GM21390 (cell line): Measurements from ENCODE around the gene HK1.
A peak's percentile ranks its signal among the peaks of the same experiment; 100 is the strongest.

Source experiments
- ATAC-seq: cut with Tn5 transposase; IDR thresholded peaks from one replicate; pipeline ENCODE4 v1.9.1; 2021; ENCODE audit not compliant: unreplicated experiment

HK1 gene

DNA sequence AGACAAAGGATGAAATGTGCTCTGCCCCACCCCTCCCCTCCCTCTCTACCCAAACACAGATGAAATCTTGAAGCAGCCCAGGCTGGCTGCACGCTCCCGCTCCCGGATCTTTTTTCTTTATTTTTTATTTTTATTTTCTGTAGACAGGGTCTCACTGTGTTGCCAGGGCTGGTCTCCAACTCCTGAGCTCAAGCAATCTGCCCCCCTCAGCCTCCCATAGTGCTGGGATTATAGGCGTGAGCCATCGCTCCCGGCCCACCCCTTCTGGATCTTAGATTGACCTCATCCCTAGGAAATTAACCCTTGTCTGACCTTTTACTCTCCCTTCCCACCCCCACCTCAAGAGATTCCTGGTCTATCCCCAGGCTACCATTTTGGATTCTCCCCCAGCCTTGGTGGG is 124.1 kb downstream of the HK1 start:
- ATAC-seq, result no peak

DNA sequence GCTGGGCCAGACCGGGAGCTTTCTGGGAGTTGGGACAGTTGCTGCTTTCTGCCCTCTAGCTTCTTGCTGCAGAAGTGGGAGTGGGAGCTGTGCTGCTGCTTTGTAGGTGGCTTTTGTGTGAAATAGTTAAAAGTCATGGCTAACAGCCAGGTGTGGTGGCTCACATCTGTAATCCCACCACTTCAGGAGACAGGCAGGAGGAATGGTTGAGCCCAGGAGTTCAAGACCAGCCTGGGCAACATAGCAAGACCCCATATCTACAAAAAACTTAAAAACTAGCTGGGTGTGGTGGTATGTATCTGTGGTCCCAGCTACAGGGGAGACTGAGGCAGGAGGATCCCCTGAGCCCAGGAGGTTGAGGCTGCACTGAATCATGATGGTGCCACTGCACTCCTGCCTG is 124.8 kb downstream of the HK1 start:
- no peak for ATAC-seq

DNA sequence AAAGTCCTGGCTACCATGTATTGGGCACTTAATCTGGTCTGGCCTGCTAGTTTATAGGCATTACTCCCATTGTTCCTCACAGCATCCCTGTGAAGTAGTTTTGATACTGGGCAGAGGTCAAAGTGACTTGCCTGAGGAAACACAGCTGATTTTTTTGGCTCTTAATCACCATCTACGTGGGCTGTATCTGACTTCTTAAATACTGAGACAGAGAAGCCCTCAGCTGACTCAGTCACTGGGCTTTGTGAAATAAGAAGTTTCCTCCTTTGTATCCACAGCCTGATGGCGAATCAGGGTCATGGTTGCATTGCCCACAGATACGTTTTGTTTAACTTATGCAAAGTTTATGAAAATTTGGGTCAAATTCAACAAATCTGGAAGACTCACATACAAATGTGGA is 125.2 kb downstream of the HK1 start:
- no peak for ATAC-seq

DNA sequence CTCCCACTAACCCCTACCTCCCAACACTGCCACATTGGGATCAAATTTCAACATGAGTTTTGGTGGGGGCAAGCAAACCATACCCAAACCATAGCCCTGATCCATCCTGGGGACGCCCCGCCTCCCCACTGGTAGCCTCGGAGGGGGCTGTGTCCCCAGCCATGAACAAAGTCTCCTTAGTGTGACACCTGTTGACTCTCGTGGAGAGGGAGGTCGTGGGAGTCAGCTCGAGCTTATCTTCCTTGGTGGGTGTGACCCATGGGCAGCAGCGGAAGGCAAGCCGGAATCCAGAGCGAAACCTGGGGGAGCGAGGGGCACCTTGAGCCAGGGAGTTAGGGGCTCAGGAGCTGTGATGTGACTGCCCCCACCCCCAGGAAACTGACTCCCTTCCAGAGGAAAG is 126.5 kb downstream of the HK1 start:
- no peak for ATAC-seq

DNA sequence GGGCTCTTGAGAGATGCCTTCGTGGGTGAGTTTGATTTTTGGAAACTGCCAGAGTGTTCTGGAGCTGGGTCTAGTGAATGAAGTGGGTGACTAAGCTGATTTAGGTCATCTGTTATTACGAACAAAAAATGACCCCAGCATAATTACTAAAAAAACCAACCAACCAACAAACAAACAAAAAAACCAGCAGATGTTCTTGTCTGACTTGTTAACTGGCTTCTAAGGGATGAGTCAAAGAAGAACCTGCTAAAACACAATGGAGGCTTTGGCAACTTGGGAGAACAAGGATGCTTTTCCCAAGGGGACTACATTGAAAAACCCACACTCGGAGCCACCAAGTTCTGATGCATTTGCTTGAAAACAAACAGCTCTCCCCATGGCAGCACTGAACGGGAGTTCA is 126.9 kb downstream of the HK1 start:
- ATAC-seq, result no peak

DNA sequence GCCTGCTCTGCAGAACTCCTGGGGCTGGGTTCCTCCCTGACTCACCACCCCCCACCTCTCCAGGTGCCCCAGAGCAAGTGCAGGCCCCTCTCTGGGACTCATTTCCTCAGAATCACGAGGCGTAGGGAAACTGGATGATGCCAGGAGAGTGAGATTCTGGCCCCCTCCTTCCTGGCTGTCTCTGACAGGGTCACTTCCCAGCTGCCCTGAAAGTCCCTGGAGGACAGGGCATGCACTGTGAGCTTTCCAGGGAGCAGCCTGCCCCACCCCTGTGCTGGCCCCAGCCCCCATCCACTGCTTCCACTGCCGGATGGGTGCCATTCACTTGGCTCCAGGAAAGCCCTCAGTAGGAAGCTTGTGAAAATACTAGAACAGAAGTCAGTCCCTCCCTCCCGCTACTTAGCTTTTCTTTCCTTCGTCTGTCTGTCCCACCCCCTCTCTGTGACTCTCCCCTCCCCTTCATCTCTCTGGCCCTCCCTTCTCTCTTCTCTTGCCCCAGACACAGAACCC is 128.1 kb downstream of the HK1 start:
- no peak for ATAC-seq

DNA sequence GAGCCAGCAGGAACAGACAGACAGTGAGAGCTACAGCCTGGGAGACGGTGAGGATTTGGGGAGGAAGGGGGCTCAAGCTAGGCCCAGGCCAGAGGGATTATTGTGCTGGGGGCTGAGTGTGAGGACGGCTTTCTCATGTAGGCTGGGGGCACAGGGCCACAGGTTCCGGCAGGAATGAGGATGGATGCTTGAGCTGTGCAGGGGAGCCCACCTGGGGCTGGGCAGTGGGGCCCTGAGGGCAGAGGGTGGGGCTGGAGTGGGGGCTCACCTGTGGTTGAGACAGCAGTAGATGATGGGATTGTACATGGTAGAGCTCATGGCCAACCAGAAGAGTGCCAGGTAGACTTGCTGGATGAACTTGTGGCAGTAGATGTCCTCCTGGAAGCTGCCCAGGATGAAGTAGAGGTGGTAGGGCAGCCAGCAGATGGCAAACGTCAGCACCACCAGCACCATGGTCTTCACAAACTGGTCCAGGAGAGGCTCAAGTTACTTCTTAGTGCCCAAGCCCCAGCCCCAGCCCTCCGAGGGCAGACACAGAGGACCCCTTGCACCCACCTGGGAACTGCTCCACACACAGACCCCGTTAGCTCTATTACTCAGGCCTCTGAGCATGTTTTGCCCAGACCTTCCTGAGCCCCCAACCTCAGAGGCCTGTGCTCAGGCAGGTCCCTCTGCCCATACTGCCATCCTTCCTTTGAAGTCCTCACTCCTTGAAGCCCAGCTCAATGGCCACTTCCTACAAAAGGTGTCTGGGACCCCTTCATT is 128.7 kb downstream of the HK1 start:
- ATAC-seq, result no peak

DNA sequence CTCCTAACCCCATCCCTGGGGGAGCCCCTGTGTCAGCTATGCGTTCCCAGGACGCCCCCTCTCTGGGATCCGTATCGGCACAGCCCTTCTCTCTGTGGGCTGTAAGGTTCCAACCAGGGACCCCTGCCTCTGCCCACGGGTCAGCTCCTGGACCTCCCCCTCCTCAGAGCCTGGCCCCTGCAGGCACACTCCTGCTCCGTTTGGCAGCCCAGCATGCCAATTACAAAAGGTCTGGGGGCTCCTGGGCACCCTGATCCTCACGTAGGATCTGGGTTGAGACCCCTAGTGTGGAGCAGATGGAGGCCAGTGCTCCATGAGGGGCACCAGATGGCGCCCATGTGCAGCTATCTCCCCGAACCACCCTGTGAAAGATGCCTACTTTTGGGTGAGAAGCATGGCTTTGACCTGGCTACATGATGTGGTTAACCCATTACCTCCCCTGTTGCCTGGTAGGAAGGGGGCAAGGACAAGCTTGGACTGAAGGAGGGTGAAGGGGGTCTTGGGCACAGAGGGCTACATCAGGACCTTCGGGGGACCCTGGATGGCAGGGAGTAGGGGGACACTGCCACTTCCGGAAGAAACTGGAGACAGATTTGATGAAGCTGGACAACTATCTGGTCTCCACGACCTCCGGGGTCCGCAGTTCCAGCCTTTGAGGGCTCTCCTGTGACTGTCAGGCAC is 129.5 kb downstream of the HK1 start:
- ATAC-seq, result no peak

DNA sequence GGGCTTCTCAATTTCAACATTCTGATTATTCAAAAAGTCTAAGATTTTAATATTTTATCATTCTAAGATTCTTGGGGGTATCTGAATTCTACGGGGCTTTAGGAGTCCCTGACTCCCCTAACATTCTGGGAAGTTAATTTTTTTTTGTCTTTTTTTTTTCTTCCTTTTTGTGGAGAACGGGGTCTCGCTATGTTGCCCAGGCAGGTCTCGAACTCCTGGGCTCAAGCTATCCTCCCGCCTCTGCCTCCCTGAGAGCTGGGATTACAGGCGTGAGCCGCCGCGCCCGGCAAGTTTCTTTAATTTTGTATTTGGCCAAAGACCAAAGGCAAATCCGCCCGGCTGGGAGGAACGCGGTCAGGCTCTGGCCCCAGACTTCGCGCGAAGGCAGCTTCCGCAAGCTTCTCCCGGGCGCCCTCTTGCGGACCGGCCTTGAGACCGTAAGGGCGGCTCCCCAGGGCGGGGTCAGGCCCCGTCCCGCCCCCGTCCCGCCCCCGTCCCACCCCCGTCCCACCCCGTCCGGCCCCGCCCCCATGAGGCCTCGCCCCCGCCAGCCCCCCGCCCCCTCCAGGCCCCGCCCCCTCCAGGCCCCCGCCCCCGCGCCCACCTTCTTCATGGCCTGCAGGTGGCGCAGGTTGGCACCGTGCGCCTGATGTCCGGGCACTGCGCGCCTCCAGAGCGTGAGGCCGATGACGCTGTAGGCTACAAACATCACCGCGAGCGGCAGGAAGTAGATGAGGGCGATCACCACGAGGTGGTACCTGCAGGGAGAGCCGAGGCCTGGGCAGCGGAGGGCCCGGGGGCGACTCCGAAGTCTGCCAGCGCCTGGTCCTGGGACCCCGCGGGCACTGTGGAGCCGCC is 130.3 kb downstream of the HK1 start:
- peak; percentile 77 for ATAC-seq

DNA sequence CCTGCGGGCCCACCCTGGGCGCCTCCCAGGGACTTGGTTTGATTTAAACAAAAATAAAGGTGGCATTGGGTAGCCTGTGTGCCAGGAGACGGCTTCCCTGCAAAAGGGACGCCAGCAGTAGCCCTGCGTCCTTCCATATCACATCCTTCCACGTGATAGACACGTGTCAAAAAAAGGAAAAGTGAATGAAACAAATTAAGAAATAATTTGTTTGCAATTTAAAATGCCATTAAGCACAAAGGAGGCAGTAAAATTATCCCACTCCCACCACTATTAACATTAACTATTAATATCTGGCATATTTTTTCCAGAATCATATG is 130.8 kb downstream of the HK1 start:
- no peak for ATAC-seq

DNA sequence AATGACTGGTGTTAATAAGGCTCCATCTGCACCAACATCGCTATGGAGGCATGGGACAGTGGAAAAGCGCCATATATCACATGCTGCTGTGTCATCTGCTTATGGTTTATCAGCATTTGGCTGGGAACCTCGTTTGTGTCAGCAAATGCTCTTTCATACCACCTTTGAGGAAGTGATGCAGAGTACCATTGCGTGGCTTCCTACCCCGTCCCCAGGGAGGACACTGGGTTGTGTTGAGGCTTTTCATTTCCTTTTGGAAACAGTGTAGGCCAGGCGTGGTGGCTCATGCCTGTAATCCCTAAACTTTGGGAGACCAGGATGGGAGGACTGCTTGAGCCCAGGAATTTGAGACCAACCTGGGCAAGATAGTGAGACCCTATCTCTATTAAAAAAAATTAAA is 131.7 kb downstream of the HK1 start:
- no peak for ATAC-seq

DNA sequence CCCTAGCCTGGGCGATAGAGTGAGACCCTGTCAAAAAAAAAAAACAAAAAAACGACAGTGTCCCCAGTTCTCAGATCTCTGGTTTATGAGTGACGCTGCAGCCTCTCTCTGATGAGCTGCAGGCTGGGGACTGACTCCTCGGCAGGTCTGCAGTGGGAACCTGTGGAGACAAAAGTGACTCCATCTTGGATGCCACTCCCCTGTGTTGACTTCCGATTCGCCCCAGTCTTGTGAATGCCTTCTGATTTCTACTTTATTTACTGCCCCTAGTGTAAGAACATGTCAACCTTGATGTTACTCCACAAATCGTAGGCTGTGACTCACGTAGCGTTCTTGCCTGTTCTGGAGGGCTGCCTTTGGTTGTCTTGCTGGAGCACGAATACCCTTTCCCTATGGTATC is 132.2 kb downstream of the HK1 start:
- ATAC-seq, result no peak

DNA sequence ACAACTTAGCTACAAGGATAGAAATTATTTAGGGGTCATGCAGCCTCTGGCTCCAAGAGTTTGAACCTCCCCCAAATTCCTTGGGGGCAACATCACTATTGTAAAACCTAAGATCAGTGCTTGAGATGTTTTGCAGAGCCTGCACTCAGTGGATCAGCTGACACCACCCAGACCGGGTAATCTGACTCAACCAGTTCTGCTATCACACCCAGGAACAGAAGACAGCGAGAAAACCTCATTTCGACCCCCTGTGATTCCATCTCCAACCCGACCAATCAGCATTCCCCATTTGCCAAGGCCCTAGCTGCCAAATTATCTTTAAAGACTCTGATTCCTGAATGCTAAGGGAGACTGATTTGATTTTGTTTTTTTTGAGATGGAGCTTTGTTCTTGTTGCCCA is 133.2 kb downstream of the HK1 start:
- no peak for ATAC-seq

DNA sequence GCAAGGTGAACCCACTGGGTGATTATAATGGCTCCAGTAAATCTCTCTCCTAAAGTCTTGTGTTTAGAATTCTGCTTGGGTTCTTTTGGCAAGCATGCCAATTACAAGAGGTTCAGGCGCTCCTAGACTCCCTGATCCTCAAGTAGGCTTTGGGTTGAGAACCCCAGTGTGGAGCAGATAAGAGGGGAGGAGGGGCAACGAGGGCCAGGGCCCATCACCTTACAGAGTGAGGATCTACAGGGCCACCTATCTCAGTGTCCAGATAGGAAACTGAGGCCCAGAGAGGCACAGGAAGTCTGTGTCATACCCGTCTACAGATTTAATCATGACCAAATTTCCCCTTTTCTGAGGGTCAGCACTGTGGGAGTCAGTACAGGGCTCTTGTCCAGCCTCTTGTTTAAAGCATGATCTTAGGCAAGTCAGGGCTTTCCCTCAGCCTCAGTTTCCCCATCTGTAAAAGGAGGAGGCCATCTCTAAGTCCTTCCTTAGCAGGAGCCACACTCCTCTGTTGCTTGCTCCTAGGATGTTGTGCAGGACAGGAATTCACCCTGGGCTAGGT is 134.0 kb downstream of the HK1 start:
- ATAC-seq, result no peak

DNA sequence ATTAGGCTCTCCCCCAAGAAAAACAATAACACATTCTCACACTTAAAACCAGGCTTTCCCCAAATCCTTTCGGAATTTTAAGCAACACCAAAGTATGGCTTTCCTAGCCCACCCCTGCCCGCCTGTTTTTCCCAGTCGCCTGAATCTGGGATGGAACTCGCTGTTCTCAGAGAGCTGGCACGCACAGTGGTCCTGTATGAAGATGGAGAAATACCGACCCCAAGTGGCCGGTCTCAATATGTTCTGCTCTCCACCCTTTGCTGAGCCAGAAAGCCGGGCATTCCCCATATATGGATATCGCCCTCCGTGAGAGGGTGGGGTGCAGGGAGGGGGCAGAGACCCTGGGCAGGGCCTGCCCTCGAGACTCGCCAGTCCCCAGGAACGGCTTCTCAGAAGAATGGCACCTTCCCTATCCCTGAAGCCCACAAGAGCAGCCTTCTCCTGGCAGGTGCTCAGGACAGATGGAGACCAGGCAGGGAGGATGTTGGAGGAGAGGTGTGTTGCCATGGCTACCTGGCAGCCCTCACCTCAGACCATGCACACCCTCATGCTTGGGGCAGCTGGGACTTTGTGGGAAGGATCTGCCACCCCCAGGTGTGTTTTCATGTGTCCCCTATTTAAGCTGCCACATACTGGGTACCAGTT is 135.0 kb downstream of the HK1 start:
- no peak for ATAC-seq

DNA sequence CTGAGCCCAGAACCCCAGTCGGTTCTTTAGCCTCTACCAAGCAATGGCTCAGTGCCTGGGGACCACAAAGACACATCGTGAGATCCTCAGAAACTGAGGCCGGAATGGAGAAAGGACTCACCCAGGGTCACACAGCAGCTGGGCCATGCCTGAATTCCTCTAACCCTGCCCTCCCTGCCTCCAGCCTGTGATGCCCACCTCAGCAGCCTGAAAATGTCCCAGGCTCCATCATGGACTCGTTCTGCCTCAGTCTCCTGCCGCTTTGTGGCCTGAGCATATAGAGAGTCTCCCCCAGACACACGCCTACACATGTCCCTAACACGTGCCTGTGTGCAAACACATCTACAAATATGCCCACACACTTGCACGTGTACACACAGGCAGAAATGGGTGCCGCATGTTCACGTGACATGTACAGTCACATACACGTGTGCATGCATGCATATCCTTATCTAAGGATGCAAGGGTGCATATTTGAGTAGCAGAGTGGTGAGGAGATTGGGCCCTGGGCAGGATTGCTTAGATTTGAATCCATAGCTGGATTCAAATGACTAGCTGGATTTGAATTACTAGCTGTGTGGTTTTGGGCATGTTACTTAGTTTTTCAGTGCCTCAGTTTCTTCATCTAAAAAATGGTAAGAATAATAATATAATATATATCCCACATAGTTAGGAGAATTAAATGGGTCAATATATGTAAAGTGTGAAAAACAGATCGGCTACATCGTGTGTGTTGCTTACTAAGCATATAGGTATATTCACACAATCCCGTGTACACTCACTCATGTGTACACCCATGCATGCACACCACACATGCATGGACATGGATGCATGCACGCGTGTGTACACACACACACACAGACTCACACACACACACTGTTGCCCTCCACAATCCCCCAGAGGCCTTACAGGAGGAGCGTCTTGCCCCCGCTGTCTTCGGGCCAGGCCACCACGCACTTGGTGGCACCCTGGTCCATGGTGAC is 136.0 kb downstream of the HK1 start:
- no peak for ATAC-seq

DNA sequence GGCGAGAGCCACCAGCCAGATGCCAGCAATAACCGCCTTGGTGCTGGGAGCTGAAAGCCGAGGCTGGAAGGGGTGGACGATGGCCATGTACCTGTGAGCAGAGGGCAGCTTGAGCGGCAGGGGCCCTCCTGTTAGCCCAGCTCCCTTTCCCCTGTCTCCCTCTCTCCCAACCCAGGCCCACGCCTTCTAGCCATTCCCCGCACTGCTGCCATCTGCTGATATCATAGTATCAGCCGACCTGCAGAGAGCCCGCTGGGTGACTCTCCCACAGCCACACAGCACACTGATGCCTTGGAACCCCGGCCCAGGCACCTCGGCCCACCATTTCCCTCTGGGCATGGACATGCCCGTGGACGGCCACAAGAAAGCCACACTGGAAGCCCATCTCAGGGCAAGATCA is 136.8 kb downstream of the HK1 start:
- ATAC-seq, result no peak

DNA sequence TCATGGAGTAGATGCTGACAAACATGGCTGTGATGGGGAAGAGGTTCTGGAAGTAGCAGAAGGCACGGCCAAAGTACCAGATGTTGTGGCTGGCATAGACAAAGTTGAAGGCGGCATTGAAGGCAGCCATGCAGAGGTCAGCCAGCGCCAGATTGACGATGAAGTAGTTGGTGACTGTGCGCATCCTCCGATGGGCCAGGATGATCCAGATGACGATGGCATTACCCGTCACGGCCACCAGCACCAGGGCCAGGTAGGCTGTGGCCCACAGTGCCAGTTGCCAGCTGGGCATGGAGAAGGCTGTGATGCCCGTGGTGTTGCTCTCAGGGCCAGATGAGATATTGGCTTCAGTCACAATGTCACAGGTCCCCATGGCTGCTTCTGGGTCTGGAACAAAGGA is 137.7 kb downstream of the HK1 start:
- ATAC-seq, result no peak

DNA sequence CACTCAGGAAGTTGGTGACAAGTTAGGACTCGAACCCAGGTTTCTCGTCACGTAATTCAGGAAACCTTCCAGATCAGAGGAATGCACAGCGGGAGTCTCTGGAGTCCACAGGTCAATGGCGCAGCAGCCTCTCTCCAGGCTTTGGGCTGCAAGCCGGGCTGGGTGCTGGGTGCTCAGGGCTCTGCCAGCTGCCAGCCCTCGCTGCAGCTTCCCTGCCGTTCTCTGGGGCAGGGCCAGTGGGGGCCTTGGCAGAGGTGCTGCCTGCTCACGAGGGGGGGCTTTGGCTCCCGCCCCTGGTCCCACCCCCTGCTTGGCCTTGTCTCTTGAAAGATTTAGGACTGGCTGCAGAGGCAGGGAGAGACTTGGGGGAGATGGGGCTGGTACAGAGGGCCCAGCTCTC is 138.4 kb downstream of the HK1 start, which contains the start of gene TACR2:
TACR2 (minus strand) TSS at position 224 of the 400 bp plus-strand sequence. CDS start 595 bp downstream, outside the sequence.
- ATAC-seq, result no peak

DNA sequence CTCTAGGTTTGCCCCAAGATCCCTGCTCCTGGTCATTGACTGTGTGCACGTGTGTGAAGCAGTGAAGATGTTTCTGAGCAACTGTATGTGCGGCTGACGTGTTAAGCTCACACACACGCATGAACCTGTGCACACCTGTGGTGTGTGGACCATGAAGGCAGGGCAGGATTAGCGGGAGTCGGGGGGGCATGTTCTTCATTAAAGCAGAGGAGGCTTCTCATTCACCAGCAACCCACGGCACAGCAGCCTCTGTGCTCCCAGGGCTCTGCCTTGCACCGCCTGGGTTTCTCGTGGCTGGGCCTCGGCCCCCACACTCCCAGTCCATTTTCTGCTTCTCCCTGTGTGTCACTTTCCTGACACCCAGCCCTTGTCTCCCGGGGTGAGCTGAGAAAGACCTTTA is 139.2 kb downstream of the HK1 start:
- ATAC-seq, result no peak
